ENCODE measurements around the gene CEP170B.

DNA sequence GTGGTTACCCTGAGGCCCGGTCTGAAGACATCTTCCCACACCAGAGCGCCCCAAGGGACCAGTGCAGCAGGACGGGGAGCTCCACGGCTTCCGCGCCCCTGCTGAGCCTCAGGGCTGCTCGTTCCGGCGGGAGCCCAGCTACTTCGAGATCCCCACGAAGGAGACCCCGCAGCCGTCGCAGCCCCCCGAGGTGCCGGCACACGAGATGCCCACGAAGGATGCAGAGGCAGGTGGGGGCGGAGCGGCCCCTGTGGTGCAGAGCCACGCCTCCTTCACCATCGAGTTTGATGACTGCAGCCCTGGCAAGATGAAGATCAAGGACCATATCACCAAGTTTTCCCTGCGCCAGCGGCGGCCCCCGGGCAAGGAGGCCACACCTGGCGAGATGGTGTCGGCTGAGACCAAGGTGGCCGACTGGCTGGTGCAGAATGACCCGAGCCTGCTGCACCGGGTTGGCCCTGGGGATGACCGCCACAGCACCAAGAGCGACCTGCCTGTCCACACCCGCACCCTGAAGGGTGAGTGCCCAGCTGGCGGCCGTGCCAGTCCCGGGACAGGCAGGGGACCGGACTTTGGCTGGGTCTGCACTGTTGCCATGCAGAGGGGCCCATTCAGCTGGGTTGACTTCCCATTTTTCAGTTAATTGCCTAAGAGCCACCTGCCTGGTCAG lies 18.1 kb downstream of the CEP170B start:
- TF ChIP-seq POLR2AphosphoS5 (IDR thresholded peaks at IDR 0.05; ENCODE audit: low read depth, low read length), result no peak
- TF ChIP-seq ASH2L (IDR thresholded peaks at IDR 0.05; ENCODE audit: low read length), result no peak
- no peak for TF ChIP-seq POU5F1 (IDR thresholded peaks at IDR 0.05; ENCODE audit: low read depth, low read length)
- TF ChIP-seq SRF (IDR thresholded peaks at IDR 0.05; ENCODE audit: low read depth, low read length), result no peak
- TF ChIP-seq RAD21 (IDR thresholded peaks at IDR 0.05 in 1 of 2, conservative IDR thresholded peaks at IDR 0.05 in 1 of 2; ENCODE audit: low read depth in 2 of 2, low read length in 2 of 2), result no peak
- no peak for TF ChIP-seq HDAC2 (IDR thresholded peaks at IDR 0.05; ENCODE audit: borderline replicate concordance in 1 of 2, low read depth in 2 of 2, low read length in 2 of 2)
- TF ChIP-seq EZH2 (IDR thresholded peaks at IDR 0.05; ENCODE audit: low read depth, low read length, severe bottlenecking), result no peak
- TF ChIP-seq, protein P1, sequence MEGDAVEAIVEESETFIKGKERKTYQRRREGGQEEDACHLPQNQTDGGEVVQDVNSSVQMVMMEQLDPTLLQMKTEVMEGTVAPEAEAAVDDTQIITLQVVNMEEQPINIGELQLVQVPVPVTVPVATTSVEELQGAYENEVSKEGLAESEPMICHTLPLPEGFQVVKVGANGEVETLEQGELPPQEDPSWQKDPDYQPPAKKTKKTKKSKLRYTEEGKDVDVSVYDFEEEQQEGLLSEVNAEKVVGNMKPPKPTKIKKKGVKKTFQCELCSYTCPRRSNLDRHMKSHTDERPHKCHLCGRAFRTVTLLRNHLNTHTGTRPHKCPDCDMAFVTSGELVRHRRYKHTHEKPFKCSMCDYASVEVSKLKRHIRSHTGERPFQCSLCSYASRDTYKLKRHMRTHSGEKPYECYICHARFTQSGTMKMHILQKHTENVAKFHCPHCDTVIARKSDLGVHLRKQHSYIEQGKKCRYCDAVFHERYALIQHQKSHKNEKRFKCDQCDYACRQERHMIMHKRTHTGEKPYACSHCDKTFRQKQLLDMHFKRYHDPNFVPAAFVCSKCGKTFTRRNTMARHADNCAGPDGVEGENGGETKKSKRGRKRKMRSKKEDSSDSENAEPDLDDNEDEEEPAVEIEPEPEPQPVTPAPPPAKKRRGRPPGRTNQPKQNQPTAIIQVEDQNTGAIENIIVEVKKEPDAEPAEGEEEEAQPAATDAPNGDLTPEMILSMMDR (IDR thresholded peaks at IDR 0.05; ENCODE audit: control extremely low read depth in 1 of 3, insufficient read depth in 1 of 3, low read depth in 1 of 3, low read length in 3 of 3), result no peak
- TF ChIP-seq EGR1 (IDR thresholded peaks at IDR 0.05; ENCODE audit: borderline replicate concordance, low read depth, low read length), result no peak
- TF ChIP-seq CHD2 (IDR thresholded peaks at IDR 0.05; ENCODE audit: low read length), result no peak
- no peak for TF ChIP-seq MAFK (IDR thresholded peaks at IDR 0.05; ENCODE audit: low read depth, low read length)

Data from H1 (cell line).